ENCODE data around the gene SLC17A7.

DNA sequence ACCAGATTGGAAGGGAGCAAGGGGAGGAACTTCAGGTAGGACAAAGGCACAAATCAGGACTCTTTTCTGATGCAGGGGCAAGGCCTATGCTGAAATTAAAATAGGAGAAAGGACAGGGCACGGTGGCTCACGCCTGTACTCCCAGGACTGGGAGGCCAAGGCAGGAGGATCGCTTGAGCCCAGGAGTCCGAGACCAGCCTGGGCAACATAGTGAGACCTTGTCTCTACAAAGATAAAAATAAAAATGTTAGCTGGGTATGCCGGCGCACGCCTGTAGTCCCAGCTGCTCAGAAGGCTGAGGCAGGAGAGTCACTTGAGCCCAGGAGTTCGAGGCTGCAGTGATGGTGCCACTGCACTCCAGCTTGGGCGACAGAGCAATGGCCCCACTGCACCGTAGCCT, 5.7 kb downstream of the SLC17A7 start:
- TF ChIP-seq SRF (IDR thresholded peaks at IDR 0.05; ENCODE audit: low read depth, low read length) (no peak), ATF2 (IDR thresholded peaks at IDR 0.05; ENCODE audit: low read length) (no peak), BRCA1 (IDR thresholded peaks at IDR 0.05; ENCODE audit: low read depth, low read length) (no peak), RAD21 (IDR thresholded peaks at IDR 0.05 in 1 of 2, conservative IDR thresholded peaks at IDR 0.05 in 1 of 2; ENCODE audit: low read depth in 2 of 2, low read length in 2 of 2) (no peak), NANOG (IDR thresholded peaks at IDR 0.05; ENCODE audit: insufficient read depth, low read depth, low read length, poor library complexity, severe bottlenecking) (no peak), TAF1 (IDR thresholded peaks at IDR 0.05; ENCODE audit: low read depth, low read length) (no peak), POLR2A (IDR thresholded peaks at IDR 0.05; ENCODE audit: control extremely low read depth in 1 of 2, low read depth in 2 of 2, low read length in 2 of 2) (no peak)
- TF ChIP-seq, protein P1, sequence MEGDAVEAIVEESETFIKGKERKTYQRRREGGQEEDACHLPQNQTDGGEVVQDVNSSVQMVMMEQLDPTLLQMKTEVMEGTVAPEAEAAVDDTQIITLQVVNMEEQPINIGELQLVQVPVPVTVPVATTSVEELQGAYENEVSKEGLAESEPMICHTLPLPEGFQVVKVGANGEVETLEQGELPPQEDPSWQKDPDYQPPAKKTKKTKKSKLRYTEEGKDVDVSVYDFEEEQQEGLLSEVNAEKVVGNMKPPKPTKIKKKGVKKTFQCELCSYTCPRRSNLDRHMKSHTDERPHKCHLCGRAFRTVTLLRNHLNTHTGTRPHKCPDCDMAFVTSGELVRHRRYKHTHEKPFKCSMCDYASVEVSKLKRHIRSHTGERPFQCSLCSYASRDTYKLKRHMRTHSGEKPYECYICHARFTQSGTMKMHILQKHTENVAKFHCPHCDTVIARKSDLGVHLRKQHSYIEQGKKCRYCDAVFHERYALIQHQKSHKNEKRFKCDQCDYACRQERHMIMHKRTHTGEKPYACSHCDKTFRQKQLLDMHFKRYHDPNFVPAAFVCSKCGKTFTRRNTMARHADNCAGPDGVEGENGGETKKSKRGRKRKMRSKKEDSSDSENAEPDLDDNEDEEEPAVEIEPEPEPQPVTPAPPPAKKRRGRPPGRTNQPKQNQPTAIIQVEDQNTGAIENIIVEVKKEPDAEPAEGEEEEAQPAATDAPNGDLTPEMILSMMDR (IDR thresholded peaks at IDR 0.05; ENCODE audit: control extremely low read depth in 1 of 3, insufficient read depth in 1 of 3, low read depth in 1 of 3, low read length in 3 of 3): no peak
